ENCODE data around the gene ABTB2. TPM values are rescaled to one million over a fixed set of nuclear protein-coding genes. Genes with fewer than 3 reads are reported as not detected.

Gene ABTB2
- polyA plus RNA-seq, 1 donor from 2014 or later: 0.68 TPM

DNA sequence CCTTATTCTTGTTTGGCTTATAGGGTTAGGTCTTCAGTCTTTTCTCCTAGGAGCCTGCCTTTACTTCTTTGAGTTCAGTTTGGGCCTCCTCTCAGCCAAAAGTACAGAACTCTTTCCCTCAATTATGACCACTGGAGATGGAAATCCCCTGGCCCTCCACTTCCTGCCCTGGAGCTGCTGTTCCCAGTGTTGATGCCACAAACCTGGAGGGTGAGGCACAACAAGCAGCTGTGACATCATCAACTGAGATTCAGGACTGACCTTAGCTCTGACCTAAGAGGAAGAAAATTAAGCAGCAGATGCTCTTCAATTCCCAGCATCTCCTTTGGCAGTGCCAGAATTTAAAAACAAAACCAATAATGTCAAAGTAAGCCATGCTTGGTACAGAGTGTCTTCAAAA lies 3.0 kb downstream of the ABTB2 start:
- H3K27me3 ChIP-seq (ENCODE audit: insufficient read depth, low read depth, low read length): peaks cover 21% of the 10 kb centered on the region
- H3F3A ChIP-seq (ENCODE audit: insufficient read depth, low read length, poor library complexity, severe bottlenecking): no peaks in the 10 kb centered on the region
- H3K9ac ChIP-seq (ENCODE audit: low read length): no peak overlapping the region
- no peak overlapping the region for H3K4me2 ChIP-seq (ENCODE audit: low read length)
- H4K20me1 ChIP-seq (ENCODE audit: insufficient read depth): no peaks in the 10 kb centered on the region
- no peak for TF ChIP-seq MXI1 (conservative IDR thresholded peaks at IDR 0.05; ENCODE audit: poor library complexity, severe bottlenecking)
- TF ChIP-seq SMC3 (conservative IDR thresholded peaks at IDR 0.05; ENCODE audit: poor library complexity): no peak
- no peak for TF ChIP-seq TAF1 (IDR thresholded peaks at IDR 0.05; ENCODE audit: low read depth)
- no peak for TF ChIP-seq RAD21 (conservative IDR thresholded peaks at IDR 0.05)
- TF ChIP-seq, protein P1, sequence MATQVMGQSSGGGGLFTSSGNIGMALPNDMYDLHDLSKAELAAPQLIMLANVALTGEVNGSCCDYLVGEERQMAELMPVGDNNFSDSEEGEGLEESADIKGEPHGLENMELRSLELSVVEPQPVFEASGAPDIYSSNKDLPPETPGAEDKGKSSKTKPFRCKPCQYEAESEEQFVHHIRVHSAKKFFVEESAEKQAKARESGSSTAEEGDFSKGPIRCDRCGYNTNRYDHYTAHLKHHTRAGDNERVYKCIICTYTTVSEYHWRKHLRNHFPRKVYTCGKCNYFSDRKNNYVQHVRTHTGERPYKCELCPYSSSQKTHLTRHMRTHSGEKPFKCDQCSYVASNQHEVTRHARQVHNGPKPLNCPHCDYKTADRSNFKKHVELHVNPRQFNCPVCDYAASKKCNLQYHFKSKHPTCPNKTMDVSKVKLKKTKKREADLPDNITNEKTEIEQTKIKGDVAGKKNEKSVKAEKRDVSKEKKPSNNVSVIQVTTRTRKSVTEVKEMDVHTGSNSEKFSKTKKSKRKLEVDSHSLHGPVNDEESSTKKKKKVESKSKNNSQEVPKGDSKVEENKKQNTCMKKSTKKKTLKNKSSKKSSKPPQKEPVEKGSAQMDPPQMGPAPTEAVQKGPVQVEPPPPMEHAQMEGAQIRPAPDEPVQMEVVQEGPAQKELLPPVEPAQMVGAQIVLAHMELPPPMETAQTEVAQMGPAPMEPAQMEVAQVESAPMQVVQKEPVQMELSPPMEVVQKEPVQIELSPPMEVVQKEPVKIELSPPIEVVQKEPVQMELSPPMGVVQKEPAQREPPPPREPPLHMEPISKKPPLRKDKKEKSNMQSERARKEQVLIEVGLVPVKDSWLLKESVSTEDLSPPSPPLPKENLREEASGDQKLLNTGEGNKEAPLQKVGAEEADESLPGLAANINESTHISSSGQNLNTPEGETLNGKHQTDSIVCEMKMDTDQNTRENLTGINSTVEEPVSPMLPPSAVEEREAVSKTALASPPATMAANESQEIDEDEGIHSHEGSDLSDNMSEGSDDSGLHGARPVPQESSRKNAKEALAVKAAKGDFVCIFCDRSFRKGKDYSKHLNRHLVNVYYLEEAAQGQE (IDR thresholded peaks at IDR 0.05; ENCODE audit: borderline replicate concordance): no peak
- no peak for TF ChIP-seq EZH2 (IDR thresholded peaks at IDR 0.05; ENCODE audit: borderline replicate concordance, insufficient read depth, low read length, poor library complexity, severe bottlenecking)
- TF ChIP-seq POLR2AphosphoS5 (IDR thresholded peaks at IDR 0.05): no peak
- TF ChIP-seq, protein P2, sequence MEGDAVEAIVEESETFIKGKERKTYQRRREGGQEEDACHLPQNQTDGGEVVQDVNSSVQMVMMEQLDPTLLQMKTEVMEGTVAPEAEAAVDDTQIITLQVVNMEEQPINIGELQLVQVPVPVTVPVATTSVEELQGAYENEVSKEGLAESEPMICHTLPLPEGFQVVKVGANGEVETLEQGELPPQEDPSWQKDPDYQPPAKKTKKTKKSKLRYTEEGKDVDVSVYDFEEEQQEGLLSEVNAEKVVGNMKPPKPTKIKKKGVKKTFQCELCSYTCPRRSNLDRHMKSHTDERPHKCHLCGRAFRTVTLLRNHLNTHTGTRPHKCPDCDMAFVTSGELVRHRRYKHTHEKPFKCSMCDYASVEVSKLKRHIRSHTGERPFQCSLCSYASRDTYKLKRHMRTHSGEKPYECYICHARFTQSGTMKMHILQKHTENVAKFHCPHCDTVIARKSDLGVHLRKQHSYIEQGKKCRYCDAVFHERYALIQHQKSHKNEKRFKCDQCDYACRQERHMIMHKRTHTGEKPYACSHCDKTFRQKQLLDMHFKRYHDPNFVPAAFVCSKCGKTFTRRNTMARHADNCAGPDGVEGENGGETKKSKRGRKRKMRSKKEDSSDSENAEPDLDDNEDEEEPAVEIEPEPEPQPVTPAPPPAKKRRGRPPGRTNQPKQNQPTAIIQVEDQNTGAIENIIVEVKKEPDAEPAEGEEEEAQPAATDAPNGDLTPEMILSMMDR (IDR thresholded peaks at IDR 0.05; ENCODE audit: poor library complexity, severe bottlenecking): no peak
- no peak for TF ChIP-seq EP300 (conservative IDR thresholded peaks at IDR 0.05; ENCODE audit: poor library complexity, severe bottlenecking)
- H3K36me3 ChIP-seq (ENCODE audit: insufficient read depth, low read length): no peaks in the 10 kb centered on the region
- H3K79me2 ChIP-seq (replicated peaks; ENCODE audit: insufficient read depth, low read length): no peaks in the 10 kb centered on the region
- no peaks in the 10 kb centered on the region for H3K9me3 ChIP-seq (ENCODE audit: low read length)
- no peak overlapping the region for H3K27ac ChIP-seq (ENCODE audit: low read length)
- H3K9me2 ChIP-seq (ENCODE audit: insufficient read depth, low read length): no peaks in the 10 kb centered on the region
- no peak overlapping the region for H2AFZ ChIP-seq (ENCODE audit: low read depth, low read length)
- H3K4me3 ChIP-seq (ENCODE audit: low read length): no peak overlapping the region

DNA sequence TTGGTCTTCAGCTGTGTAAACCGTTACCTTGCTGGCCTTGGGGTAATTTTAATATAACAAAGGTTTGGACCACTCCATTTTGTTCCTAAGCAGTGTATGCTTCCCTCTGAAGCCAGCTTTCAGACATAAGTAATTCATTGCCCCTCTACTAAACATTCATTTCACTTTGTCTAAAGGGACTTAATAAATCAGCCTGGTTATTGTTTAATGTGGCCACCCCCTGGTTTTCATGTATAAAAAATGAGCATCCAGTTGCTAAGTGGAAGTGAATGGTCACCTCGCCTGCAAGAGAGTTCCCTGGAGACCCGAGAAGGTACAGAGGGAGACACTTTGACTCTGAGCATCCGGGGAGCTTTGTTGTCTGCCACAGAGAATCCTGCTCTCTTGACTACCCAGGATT lies 3.9 kb downstream of the ABTB2 start:
- Histone ChIP-seq H3K9ac (ENCODE audit: low read length) (no peak overlapping the region), H3K27ac (ENCODE audit: low read length) (no peak overlapping the region), H3K27me3 (ENCODE audit: insufficient read depth, low read depth, low read length) (peaks cover 21% of the 10 kb centered on the region), H3K79me2 (replicated peaks; ENCODE audit: insufficient read depth, low read length) (no peaks in the 10 kb centered on the region), H3K9me3 (ENCODE audit: low read length) (no peaks in the 10 kb centered on the region), H3K4me2 (ENCODE audit: low read length) (no peak overlapping the region), H3F3A (ENCODE audit: insufficient read depth, low read length, poor library complexity, severe bottlenecking) (no peaks in the 10 kb centered on the region), H3K4me3 (ENCODE audit: low read length) (no peak overlapping the region), H2AFZ (ENCODE audit: low read depth, low read length) (no peak overlapping the region), H4K20me1 (ENCODE audit: insufficient read depth) (no peaks in the 10 kb centered on the region), H3K36me3 (ENCODE audit: insufficient read depth, low read length) (no peaks in the 10 kb centered on the region), H3K9me2 (ENCODE audit: insufficient read depth, low read length) (no peaks in the 10 kb centered on the region)
- TF ChIP-seq TAF1 (IDR thresholded peaks at IDR 0.05; ENCODE audit: low read depth) (no peak), MXI1 (conservative IDR thresholded peaks at IDR 0.05; ENCODE audit: poor library complexity, severe bottlenecking) (no peak), EZH2 (IDR thresholded peaks at IDR 0.05; ENCODE audit: borderline replicate concordance, insufficient read depth, low read length, poor library complexity, severe bottlenecking) (no peak), SMC3 (conservative IDR thresholded peaks at IDR 0.05; ENCODE audit: poor library complexity) (no peak)
- TF ChIP-seq, protein P2 (IDR thresholded peaks at IDR 0.05; ENCODE audit: poor library complexity, severe bottlenecking): no peak
- TF ChIP-seq, protein P1 (IDR thresholded peaks at IDR 0.05; ENCODE audit: borderline replicate concordance): no peak

All from neural cell (in vitro differentiated cells).